GM15510 (cell line): ENCODE results near the gene HORMAD2.

Source experiments
- POLR2A ChIP-seq: IDR thresholded peaks from 3 replicates; pipeline ENCODE4 v1.6.1; 2011; ENCODE audit warnings: borderline replicate concordance; ENCODE audit not compliant: insufficient read length; ENCODE audit errors: extremely low read depth

HORMAD2 gene

DNA sequence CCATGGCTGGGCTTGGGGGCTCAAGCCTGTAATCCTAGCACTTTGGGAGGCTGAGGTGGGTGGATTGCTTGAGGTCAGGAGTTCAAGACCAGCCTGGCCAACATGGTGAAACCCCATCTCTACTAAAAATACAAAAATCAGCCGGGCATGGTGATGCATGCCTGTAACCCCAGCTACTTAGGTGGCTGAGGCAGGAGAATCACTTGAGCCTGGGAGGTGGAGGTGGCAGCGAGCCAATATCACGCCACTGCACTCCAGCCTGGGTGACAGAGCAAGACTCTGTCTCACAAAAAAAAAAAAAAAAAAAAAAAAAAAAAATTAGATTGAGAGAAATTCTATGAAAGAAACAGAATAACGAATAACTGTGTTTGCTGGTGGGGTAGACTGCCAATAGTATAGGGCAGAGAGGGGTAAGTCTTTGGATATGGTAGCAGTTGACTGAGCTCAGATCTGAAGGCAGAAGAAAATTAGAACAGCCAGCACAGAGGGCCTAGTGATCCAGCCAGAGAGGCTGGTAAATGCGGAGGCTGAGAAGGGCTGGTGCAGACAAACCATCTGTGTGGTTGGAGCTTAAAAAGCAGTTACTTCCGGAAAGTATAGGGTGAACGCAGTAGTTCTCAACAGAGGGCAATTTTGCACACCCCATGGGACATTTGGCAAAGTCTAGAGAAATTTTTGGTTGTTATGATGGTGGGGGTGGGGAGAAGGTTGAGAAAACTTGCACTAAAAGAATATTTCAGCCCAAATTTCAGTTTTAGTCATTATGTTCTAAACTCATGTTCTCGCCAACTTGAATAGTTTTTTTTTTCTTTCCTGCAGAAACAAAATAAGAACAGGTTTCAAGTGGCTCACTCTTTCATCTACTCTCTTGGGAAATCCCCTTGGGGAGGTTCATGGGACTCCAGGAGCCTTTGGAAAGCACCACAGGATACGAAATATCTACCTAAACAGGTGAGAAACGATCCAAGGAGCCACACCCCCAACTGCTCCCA lies 1.6 kb upstream of the HORMAD2 start:
- TF ChIP-seq POLR2A, result no peak

DNA sequence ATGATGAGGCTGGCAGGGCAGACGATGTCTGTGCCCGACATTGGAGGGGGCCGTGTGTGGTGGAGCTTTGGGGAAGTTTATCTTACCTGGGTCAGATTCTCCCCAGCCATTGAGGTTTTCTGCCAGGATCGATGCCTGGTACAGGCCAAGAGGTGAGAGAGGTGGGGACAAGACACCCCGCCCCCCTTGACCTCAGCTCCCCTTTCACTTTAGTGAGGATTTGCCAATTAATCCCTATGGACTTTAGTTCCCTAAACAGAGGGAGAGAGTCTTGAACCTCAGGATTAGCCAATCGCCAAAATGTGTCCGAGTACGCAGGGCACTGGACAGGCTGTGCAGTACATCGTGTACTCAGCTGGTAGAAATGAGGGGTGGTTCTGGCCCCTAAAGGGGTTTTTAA lies 541 bp downstream of the HORMAD2 start:
- no peak for TF ChIP-seq POLR2A

DNA sequence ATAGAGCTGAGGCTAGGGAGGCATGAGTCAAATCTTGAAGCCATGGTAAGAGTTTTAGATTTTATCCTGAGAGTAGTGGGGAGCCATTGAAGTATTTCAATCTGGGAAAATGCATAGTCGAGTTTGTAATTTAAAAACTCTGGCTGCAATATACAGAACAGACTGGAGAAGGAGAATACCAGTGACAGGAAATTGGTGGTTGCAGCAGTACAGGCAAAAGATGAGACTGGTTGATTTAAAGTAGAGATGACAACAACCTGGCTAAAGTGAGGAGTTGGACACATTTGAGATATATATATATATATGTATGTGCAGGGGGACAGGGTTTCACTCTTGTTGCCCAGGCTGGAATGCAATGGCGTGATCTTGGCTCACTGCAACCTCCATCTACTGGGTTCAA lies 6.2 kb downstream of the HORMAD2 start:
- no peak for TF ChIP-seq POLR2A

DNA sequence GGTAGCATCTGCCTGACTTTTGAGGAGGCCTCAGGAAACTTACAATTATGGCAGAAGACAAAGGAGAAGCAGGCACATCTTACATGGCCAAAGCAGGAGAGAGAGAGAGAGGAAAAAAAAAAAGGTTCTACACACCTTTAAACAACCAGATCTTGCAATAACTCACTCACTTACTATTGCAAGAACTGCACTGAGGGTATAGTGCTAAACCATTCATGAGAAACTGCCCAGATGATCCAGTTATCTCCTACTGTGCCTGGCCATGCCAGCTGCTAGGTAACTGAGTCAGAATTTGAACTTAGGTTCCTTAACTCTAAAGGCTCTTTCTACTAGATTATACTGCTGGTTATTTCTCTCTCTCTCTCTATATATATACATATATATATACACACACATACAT lies 7.3 kb downstream of the HORMAD2 start:
- TF ChIP-seq POLR2A, result no peak

DNA sequence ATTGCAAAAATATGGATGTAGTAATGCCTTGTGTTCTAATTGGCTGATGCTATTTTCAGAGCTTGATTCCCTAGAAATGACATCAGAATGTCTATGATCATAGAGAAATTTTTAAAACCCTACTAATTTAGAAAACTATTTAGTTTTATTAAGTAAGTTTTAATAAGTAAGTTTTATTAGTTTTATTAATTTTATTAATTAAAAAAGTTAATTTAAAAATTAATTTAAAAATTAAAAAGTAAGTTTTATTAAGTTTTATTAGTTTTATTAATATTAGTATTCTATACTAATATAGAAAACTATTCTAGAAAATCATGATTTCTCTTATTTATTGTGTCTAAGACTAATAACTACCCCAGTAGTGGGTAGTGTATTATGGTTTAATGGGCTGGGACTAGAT lies 8.2 kb downstream of the HORMAD2 start:
- TF ChIP-seq POLR2A, result no peak

DNA sequence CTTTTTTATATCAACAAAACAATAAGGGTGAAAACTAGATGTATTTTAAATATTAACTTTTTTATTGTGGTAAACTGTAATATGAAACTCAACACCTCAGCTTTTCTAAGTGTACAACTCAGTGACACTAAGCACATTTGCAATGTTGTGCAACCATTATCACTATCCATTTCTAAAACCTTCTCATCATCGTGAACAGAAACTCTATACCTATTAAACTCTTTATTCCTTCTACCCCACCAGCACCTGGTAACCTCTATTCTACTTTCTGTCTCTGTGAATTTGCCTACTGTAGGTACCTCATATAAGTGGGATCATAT lies 9.4 kb downstream of the HORMAD2 start:
- no peak for TF ChIP-seq POLR2A

DNA sequence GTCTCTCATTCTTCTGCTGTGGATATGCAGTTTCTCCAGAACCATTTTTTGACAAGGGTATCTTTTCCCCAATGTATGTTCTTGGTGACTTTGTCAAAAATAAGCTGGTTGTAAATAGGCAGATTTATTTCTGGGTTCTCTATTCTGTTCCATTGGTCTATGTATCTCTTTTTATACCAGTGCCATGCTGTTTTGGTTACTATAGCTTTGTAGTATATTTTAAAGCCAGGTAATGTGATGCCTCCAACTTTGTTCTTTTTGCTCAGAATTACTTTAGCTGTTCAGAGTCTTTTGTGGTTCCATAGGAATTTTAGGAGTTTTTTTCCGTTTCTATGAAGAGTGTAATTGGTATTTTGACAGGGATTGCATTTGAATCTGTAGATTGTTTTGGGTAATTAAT lies 12.4 kb downstream of the HORMAD2 start:
- TF ChIP-seq POLR2A, result no peak

DNA sequence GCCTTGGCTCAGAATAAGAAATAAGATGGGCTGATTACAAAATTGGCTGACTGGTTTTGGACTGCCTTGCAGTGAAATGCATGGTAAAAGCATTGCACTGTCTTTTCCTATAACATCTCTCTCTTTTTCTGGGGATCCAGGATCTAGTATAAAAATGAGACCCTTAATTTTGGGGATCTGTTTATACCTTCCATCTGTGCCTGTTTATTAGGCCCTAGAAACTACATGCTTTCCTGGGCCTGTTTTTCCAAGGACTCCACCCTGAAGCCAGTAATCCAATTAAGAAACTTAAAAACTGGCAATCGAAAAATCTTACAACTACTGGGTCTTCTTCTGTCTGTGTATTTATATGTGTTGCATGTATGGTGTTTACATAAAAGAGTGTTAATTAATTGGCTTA lies 14.5 kb downstream of the HORMAD2 start:
- no peak for TF ChIP-seq POLR2A

DNA sequence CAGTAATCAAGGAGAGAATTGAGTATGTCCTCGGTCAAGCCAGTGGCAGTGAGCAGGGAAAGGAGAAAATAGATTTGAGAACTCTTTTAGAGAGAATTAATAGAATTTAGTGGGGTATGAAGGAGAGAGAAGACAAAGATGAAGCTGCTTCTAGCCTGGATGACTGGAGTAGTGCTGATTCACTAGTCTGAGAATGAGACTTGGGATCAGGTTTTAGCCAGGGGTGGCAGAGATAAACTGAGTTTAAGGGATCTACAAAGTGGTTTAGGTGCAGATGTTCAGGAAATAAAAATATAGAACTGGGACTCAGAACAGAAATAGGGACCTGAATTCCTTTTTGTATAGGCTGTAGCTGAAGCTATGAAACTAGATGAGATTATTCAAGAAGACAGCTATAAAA lies 17.6 kb downstream of the HORMAD2 start:
- TF ChIP-seq POLR2A, result no peak

DNA sequence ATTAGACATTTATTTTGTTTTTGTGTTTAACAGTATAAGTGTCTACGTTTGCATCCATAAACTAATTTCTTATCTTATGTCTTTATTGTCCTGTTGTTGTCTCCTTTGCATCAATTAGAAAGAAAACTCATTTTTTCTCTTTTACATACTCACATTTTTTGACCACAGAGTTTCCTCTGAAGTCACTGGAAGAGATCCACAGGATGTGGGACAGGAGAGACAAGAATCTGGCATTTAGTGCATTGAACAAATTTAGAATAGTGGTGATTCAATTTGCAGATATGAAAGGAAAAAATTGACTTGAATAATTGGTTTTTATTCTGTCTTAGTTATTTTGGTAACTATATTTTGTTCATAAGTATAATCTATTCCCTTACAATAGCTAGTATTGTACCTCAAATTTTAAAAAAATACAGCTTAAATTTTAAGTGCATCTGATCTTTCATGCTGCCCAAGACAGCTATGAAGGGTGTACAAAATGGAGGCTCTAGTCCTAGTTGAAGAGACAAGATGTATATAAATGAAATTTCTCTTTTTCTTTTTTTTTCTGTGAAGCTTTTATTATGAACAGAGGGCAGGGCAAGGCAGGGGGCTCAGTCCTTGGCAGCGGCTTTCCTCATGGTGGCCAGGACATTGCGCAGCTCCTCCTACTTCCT lies 24.4 kb downstream of the HORMAD2 start:
- TF ChIP-seq POLR2A, result no peak

DNA sequence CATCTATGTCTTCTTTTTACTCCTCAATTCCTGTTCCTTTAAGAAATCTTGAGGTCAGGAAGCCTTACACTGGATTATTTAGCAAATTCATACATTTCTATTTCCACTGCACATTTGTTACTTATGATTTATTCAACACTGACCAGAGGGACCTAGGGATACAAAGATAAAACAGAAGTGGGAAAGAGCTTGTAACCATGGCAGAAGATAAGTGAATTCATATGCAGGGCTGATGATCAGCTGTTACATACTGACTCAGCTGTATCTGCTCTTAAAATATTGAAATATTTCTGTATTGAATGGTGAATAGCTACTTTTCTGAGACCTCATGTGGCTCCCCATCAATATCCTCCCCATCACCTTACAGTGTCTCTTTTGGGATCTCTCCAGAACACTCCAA lies 25.2 kb downstream of the HORMAD2 start:
- no peak for TF ChIP-seq POLR2A

DNA sequence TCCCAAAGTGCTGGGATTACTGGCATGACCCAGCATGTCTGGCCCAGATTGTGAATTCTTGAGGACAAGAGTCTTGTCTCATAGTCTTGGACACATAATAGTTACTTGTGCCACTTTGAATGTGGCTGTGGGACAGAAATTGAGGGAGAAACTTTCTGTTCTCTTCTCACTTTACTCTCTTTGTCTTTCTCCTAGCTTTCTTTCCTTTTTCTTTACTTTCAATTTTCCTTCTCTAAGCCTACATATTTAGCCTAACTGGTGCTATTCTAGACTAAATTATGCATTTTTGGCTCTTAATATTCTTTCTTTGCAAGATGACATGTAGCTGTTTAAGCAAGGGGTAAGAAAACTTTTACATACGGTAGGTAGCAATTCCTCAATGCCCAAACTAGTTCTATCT lies 33.2 kb downstream of the HORMAD2 start:
- no peak for TF ChIP-seq POLR2A

DNA sequence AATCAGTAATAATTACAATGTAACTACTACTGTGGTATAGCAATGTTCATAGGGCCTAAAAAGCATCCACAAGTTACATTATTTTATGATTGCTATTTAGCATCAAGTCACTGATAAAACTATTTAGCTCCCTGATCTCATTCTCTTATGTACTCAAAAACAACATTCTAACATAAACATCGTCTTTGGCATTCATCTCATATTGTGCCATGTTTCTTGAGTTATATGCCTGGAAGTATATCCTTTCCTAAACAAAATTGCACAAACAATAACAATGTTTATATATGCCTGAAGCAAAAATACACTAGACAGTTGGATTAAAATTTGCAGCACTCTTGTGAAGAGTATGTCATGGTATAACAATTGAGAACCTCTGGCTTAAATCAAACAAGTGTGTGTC lies 34.1 kb downstream of the HORMAD2 start:
- no peak for TF ChIP-seq POLR2A

DNA sequence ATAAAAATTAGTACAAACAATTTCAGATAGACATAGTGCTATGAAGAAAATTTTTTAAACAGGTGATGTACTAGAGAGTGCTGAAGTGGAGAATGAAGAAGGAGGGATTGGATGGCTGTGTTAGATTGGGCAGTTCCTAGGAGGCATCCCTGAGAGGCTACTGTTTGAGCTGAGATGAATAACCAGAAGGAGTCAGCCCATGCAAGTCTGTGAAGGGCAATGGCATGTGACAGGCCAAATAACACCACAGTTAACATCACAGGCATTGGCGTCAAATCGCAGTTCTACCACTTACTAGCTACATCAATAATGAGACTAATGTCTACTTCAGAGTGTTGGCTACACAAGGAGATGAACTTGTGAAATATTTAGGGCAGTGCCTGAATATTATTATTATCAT lies 35.4 kb downstream of the HORMAD2 start:
- no peak for TF ChIP-seq POLR2A

DNA sequence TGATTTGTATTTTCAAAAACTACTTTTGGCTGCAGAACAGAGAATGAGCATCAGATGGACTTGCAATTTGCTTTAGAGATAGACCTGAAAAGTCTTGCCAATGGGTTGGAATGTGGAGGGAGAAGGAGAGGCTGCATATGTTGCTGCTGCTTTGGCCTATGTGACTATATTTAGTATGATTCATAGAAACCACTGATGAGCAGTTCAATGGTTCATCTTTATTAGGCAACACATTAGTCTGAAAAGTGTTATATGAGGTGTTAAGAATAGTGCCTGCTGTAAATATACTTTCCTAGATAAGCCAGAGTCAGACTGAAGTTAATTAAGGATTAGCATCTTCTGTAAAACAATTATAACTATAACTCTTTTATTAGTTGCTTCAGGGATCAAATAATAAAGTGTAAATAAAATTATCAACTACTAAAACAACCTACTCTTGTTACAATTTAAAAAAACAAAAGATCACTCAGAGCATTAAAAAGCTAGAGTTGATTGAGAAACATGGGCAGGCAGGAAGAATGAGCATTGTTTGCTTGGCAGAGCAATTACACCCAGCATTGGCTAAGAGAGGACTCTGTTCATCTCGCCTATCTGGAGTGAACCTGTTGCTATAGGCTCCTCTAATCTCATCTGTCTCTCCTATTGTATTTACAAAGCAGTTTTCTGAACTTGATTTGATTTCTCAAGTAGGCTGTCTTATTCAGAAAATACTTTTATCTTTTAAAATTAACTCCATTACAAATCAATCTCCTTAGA lies 36.3 kb downstream of the HORMAD2 start:
- no peak for TF ChIP-seq POLR2A
